ENCODE results near the gene NAALADL2. TPM values are rescaled to one million over a fixed set of nuclear protein-coding genes. Genes with fewer than 3 reads are reported as not detected.

NAALADL2 gene
- total RNA-seq = 3.8 and 5.6 TPM in 2 replicates

DNA sequence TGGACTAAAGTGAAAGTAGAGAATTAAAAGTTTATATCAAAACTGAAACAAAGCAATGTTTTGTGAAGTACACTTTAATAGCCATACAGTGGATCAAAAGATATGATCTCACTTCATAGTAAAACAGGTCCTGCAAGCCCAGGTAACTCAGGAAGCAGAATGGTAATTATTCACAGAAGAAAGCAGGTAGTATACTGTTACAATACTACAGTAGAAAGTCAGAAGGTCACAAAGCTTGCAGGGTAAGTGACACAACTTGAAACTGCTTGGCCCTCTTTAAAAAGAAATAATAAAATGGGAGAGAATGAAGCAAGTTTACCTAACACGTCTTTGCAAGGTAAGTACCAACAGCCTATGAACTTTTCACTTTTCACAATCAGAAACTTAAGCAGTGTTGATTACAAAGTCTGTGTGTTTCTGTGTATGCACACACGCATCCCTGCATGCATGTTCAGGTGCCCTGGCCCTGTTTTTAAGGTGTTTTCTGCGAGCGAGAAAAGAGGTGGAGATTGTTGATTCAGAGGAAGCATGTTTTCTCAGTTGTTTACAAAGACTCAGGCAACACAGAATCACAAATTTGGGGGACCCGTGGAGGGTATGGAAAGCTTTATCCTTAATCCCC, at the start of gene NAALADL2:
TSS of gene NAALADL2 (plus strand) at position 221 of the 622 bp plus-strand sequence.

Small RNA genes within 50 kb of the gene (small RNA-seq; reads per million reads assigned to genes)
- gene MIR4789 (0.63 reads per million), gene RNU4-91P (not detected), gene RNU6-1233P (not detected), gene RNU6-1317P (not detected)

Data from thoracic aorta endothelial cell (primary cell).